ENCODE results near the gene MTARC2.

MTARC2 gene

DNA sequence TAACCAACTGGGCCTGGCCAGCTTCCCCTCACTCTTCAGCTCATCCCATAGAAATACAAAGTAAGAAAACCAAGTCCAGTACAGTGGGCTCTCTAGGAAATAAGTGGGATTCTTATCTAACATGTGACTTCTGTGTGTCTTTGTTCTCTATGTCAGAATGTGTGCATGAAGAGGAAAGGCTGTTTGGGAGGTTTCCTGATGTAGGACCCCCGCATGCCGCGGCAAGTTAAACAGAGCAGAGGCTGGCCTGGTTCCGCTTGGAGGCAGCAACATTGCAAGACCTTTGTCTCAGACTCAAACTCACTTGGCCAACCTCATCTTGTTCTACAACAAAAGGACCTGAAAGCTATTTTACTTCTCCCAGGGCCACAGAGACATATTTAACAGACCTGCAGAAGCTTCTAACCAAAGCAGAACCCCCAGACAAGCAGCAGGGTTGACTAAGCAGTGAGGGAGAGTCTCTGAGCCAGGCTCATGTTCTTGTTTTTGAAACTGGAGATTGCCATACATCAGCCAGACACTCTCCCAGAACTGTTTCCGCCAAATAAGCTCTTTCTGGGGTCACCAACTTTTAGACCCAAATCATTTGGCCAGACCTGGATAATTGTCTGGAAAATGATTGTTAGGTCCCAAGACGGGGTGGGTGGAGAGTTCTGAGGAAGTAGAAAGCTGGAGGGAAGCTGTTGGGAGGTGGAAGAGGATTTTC is 6.2 kb downstream of the MTARC2 start:
- no peak overlapping the region for H2BK5ac ChIP-seq (ENCODE audit: low read length)
- no peak overlapping the region for H3K18ac ChIP-seq (ENCODE audit: low read length)
- no peak overlapping the region for H2BK15ac ChIP-seq (replicated peaks; ENCODE audit: low read depth)
- no peak overlapping the region for H2AK5ac ChIP-seq (ENCODE audit: low read length)
- no peaks in the 10 kb centered on the region for H3K27me3 ChIP-seq (ENCODE audit: insufficient read depth, low read length, poor library complexity)
- H4K5ac ChIP-seq (ENCODE audit: low read length), result no peak overlapping the region
- DNase-seq, result no peak
- no peak overlapping the region for H3K4ac ChIP-seq (ENCODE audit: low read depth, low read length)
- H3K4me3 ChIP-seq (ENCODE audit: low read length), result no peak overlapping the region
- H3K4me2 ChIP-seq (ENCODE audit: low read length), result no peak overlapping the region
- no peaks in the 10 kb centered on the region for H3K79me1 ChIP-seq (ENCODE audit: low read length)
- WGBS (ENCODE audit: extremely low coverage, insufficient coverage, low lambda C conversion rate), result no CpG with 5 or more reads among the region's 6 CpGs
- H3K27ac ChIP-seq (ENCODE audit: low read depth, low read length), result no peak overlapping the region
- H2BK120ac ChIP-seq (ENCODE audit: low read depth, low read length), result no peak overlapping the region
- no peak overlapping the region for H3K23ac ChIP-seq (ENCODE audit: low read length)
- no peak overlapping the region for H3K9ac ChIP-seq (ENCODE audit: low read length)
- H3K56ac ChIP-seq (ENCODE audit: low read length), result no peak overlapping the region
- no peak overlapping the region for H4K8ac ChIP-seq (ENCODE audit: low read depth, low read length)
- H3K79me2 ChIP-seq (ENCODE audit: control insufficient read depth, insufficient read depth, low read length), result no peaks in the 10 kb centered on the region
- H3K4me1 ChIP-seq (ENCODE audit: control insufficient read depth, low read depth, low read length), result peaks cover 10% of the 10 kb centered on the region
- no peaks in the 10 kb centered on the region for H3K36me3 ChIP-seq (ENCODE audit: control insufficient read depth, insufficient read depth, low read length)

DNA sequence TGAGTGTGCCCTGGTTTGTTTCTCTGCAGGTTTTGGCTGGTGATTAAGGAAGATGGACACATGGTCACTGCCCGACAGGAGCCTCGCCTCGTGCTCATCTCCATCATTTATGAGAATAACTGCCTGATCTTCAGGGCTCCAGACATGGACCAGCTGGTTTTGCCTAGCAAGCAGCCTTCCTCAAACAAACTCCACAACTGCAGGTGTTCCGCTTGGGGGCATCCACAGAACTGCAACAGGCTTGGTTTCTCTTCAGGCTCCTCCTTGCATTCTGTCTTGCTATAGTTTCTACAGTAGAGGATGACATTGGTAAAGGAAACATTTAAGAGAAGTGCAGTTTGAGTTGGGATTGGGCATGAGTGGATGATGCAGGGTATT is 6.8 kb downstream of the MTARC2 start:
- WGBS (ENCODE audit: extremely low coverage, insufficient coverage, low lambda C conversion rate), result no CpG with 5 or more reads among the region's 4 CpGs
- Histone ChIP-seq H3K4me3 (ENCODE audit: low read length) (no peak overlapping the region), H2BK5ac (ENCODE audit: low read length) (no peak overlapping the region), H3K4me1 (ENCODE audit: control insufficient read depth, low read depth, low read length) (peaks cover 10% of the 10 kb centered on the region), H2AK5ac (ENCODE audit: low read length) (no peak overlapping the region), H3K4ac (ENCODE audit: low read depth, low read length) (no peak overlapping the region), H2BK120ac (ENCODE audit: low read depth, low read length) (no peak overlapping the region), H3K36me3 (ENCODE audit: control insufficient read depth, insufficient read depth, low read length) (no peaks in the 10 kb centered on the region), H3K18ac (ENCODE audit: low read length) (no peak overlapping the region), H4K8ac (ENCODE audit: low read depth, low read length) (no peak overlapping the region), H3K79me2 (ENCODE audit: control insufficient read depth, insufficient read depth, low read length) (no peaks in the 10 kb centered on the region), H4K5ac (ENCODE audit: low read length) (no peak overlapping the region), H3K79me1 (ENCODE audit: low read length) (no peaks in the 10 kb centered on the region), H3K9ac (ENCODE audit: low read length) (no peak overlapping the region), H3K56ac (ENCODE audit: low read length) (no peak overlapping the region), H2BK15ac (replicated peaks; ENCODE audit: low read depth) (no peak overlapping the region), H3K23ac (ENCODE audit: low read length) (no peak overlapping the region), H3K4me2 (ENCODE audit: low read length) (no peak overlapping the region), H3K27me3 (ENCODE audit: insufficient read depth, low read length, poor library complexity) (no peaks in the 10 kb centered on the region), H3K27ac (ENCODE audit: low read depth, low read length) (no peak overlapping the region)
- no peak for DNase-seq

DNA sequence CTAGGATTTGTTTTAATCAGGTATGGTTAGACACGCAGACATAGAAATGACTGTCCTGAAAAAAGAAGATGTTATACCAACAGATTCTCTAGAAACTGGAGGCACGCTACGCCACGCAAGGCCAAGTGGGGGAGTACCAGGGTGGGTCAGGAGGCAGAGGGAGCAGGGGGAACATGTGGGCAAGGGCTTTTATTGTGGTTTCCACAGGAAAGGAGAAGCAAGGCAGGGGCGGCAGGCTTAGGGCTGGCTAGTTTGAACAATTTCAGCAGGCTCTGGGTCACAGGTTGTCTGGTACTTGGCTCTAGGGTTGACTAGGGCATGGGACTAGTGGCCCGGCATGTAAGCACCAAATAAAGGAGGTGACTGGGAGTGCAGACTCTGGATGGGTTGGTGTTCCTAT is 7.2 kb downstream of the MTARC2 start:
- no peaks in the 10 kb centered on the region for H3K27me3 ChIP-seq (ENCODE audit: insufficient read depth, low read length, poor library complexity)
- no peak overlapping the region for H2BK120ac ChIP-seq (ENCODE audit: low read depth, low read length)
- H3K18ac ChIP-seq (ENCODE audit: low read length), result no peak overlapping the region
- H3K79me1 ChIP-seq (ENCODE audit: low read length), result no peaks in the 10 kb centered on the region
- H3K4me3 ChIP-seq (ENCODE audit: low read length), result no peak overlapping the region
- no peak overlapping the region for H2BK5ac ChIP-seq (ENCODE audit: low read length)
- no peak overlapping the region for H3K27ac ChIP-seq (ENCODE audit: low read depth, low read length)
- H3K23ac ChIP-seq (ENCODE audit: low read length), result no peak overlapping the region
- WGBS (ENCODE audit: extremely low coverage, insufficient coverage, low lambda C conversion rate), result no CpG with 5 or more reads among the region's 6 CpGs
- no peak for DNase-seq
- H3K79me2 ChIP-seq (ENCODE audit: control insufficient read depth, insufficient read depth, low read length), result no peaks in the 10 kb centered on the region
- H3K4me1 ChIP-seq (ENCODE audit: control insufficient read depth, low read depth, low read length), result peaks cover 7% of the 10 kb centered on the region
- H3K4me2 ChIP-seq (ENCODE audit: low read length), result no peak overlapping the region
- no peak overlapping the region for H3K9ac ChIP-seq (ENCODE audit: low read length)
- H4K5ac ChIP-seq (ENCODE audit: low read length), result no peak overlapping the region
- no peak overlapping the region for H4K8ac ChIP-seq (ENCODE audit: low read depth, low read length)
- no peak overlapping the region for H3K56ac ChIP-seq (ENCODE audit: low read length)
- H2BK15ac ChIP-seq (replicated peaks; ENCODE audit: low read depth), result no peak overlapping the region
- no peak overlapping the region for H3K4ac ChIP-seq (ENCODE audit: low read depth, low read length)
- no peak overlapping the region for H2AK5ac ChIP-seq (ENCODE audit: low read length)
- no peaks in the 10 kb centered on the region for H3K36me3 ChIP-seq (ENCODE audit: control insufficient read depth, insufficient read depth, low read length)

DNA sequence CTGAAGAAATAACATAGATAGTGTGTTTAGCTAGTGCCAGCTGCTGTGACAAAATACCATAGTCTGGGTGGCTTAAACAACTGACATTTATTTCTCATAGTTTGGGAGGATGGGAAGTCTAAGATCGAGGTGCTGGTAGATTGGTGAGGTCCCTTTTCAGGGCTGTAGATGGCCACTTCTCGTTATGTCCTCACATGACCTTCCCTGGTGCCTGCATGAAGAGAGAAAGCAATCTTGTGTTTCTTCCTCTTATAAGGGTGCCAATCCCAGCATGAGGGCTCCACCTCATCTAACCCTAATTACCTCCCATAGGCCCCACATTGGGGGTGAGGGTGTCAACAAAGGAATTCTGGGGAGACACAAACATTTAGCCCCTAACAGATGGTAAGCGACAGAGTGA is 9.3 kb downstream of the MTARC2 start:
- H3K79me2 ChIP-seq (ENCODE audit: control insufficient read depth, insufficient read depth, low read length), result no peaks in the 10 kb centered on the region
- no peak overlapping the region for H4K5ac ChIP-seq (ENCODE audit: low read length)
- no peak overlapping the region for H2BK5ac ChIP-seq (ENCODE audit: low read length)
- H3K4me2 ChIP-seq (ENCODE audit: low read length), result no peak overlapping the region
- H3K36me3 ChIP-seq (ENCODE audit: control insufficient read depth, insufficient read depth, low read length), result no peaks in the 10 kb centered on the region
- no peak overlapping the region for H3K56ac ChIP-seq (ENCODE audit: low read length)
- no peak overlapping the region for H3K9ac ChIP-seq (ENCODE audit: low read length)
- no peaks in the 10 kb centered on the region for H3K79me1 ChIP-seq (ENCODE audit: low read length)
- DNase-seq, result no peak
- no peak overlapping the region for H2BK120ac ChIP-seq (ENCODE audit: low read depth, low read length)
- H2BK15ac ChIP-seq (replicated peaks; ENCODE audit: low read depth), result no peak overlapping the region
- no peaks in the 10 kb centered on the region for H3K27me3 ChIP-seq (ENCODE audit: insufficient read depth, low read length, poor library complexity)
- no peak overlapping the region for H3K4ac ChIP-seq (ENCODE audit: low read depth, low read length)
- no peaks in the 10 kb centered on the region for H3K4me1 ChIP-seq (ENCODE audit: control insufficient read depth, low read depth, low read length)
- H4K8ac ChIP-seq (ENCODE audit: low read depth, low read length), result no peak overlapping the region
- no CpG with 5 or more reads among the region's 3 CpGs for WGBS (ENCODE audit: extremely low coverage, insufficient coverage, low lambda C conversion rate)
- no peak overlapping the region for H3K23ac ChIP-seq (ENCODE audit: low read length)
- H3K4me3 ChIP-seq (ENCODE audit: low read length), result no peak overlapping the region
- no peak overlapping the region for H3K27ac ChIP-seq (ENCODE audit: low read depth, low read length)
- no peak overlapping the region for H2AK5ac ChIP-seq (ENCODE audit: low read length)
- H3K18ac ChIP-seq (ENCODE audit: low read length), result no peak overlapping the region

DNA sequence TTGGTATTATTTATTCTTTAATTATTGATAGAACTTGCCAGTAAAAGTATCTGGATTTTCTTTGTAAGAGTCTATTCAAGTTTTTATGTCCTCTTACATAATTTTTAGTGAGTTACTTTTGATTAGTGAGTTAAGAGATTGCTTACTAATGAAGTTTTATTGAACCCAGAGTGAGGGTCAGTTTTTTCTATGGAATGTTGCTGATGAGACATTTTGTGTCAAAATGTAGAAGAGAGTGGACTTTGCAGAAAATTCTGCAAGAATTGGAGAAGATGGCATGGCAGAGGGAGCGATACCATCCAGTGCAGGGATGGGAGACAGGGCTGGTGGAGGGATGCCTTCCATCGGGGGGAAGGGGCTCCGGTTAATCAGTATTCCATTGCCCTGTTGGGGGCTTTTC is 11.0 kb downstream of the MTARC2 start:
- Histone ChIP-seq H3K9ac (ENCODE audit: low read length) (no peak overlapping the region), H3K4me2 (ENCODE audit: low read length) (no peak overlapping the region), H3K27me3 (ENCODE audit: insufficient read depth, low read length, poor library complexity) (no peaks in the 10 kb centered on the region), H2BK5ac (ENCODE audit: low read length) (no peak overlapping the region), H3K18ac (ENCODE audit: low read length) (no peak overlapping the region), H3K79me2 (ENCODE audit: control insufficient read depth, insufficient read depth, low read length) (no peaks in the 10 kb centered on the region), H3K4ac (ENCODE audit: low read depth, low read length) (no peak overlapping the region), H3K56ac (ENCODE audit: low read length) (no peak overlapping the region), H2BK120ac (ENCODE audit: low read depth, low read length) (no peak overlapping the region), H2AK5ac (ENCODE audit: low read length) (no peak overlapping the region), H3K36me3 (ENCODE audit: control insufficient read depth, insufficient read depth, low read length) (no peaks in the 10 kb centered on the region), H3K27ac (ENCODE audit: low read depth, low read length) (no peak overlapping the region), H3K23ac (ENCODE audit: low read length) (no peak overlapping the region), H4K5ac (ENCODE audit: low read length) (no peak overlapping the region), H3K4me3 (ENCODE audit: low read length) (no peak overlapping the region), H4K8ac (ENCODE audit: low read depth, low read length) (no peak overlapping the region), H3K79me1 (ENCODE audit: low read length) (no peaks in the 10 kb centered on the region), H3K4me1 (ENCODE audit: control insufficient read depth, low read depth, low read length) (no peaks in the 10 kb centered on the region), H2BK15ac (replicated peaks; ENCODE audit: low read depth) (no peak overlapping the region)
- no CpG with 5 or more reads among the region's 3 CpGs for WGBS (ENCODE audit: extremely low coverage, insufficient coverage, low lambda C conversion rate)
- DNase-seq, result no peak

Data from mesendoderm (in vitro differentiated cells).